GM13976 (cell line): ENCODE data around the gene ASTN1.

Experiments
- DNase-seq: peaks from one replicate; pipeline ENCODE4 v3.0.0; 2012; ENCODE audit warnings: low spot score
- in situ Hi-C: fragments of 300-500 bp; cut with MboI; formaldehyde crosslinking; loops from one replicate; pipeline ENCODE4 v1.12.0; 2022; ENCODE audit warnings: low sequenced_read_pairs, mixed read lengths, inconsistent platforms; ENCODE audit not compliant: unreplicated experiment
- TF ChIP-seq, protein P1 (sequence below): IDR thresholded peaks from 2 replicates; pipeline ENCODE4 v1.5.1; 2012; ENCODE audit warnings: borderline replicate concordance, mild to moderate bottlenecking; ENCODE audit not compliant: insufficient read depth; ENCODE audit errors: extremely low read depth, missing control alignments, control extremely low read depth

The ASTN1 gene

DNA sequence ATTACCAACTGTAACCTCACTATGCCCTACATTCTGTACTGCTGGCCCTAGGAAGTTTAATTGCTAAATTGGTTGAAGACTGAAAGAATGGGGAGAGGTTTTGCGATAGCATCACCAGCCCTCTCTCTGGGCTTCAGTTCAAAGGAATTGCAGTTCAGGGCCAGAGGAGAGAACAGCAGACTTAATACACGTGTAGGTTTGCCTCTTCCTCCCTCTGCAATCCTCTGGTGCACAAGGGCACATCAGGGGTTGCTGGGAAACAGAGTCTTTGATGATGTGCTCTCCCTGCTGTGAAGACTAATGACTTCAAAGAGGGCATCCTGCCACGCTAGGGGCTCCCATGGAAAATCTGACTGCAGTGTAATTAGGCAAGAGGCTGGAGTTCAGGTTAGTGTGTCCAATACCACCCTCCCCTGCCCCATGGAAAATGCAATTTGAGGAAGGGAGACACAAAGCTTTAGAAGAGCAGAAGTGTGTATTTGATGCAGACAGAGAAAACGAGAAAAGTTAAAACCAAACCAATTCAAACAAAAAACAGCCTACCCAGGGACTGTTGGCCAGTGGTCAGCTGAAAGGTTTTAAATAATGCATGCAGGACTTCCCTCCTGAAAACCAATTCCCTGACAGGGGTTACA lies 167.9 kb downstream of the ASTN1 start:
- in situ Hi-C loops, result no loop called here

DNA sequence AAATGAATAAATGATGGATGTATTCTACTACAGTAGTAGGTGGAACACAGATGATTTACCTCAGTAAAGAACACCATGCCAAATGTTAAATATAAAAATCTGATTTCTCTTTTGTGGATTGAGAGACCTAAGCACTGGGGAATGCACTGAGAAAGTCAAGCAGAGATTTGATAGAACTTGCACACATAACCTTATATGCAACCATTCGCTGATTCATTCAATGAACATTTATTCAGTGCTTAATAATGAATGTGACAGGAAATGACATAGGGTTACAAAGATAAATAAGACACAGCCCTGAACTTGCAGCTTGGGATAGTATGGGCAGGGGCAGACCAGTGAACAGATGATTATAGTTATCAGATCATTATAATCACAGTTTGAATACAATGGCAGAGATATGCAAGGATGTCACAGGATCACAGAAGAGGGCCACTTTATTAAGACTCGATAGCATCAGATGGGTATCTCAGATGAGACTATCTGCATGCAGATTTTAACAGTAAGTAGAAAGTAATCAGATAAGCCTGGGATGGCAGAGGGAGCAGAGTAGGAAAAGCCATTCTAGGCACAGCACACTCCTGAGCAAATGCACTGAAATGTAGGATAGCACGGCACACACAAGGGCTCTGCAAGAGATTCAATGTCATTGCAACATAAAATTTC lies 169.4 kb downstream of the ASTN1 start:
- DNase-seq, result no peak
- in situ Hi-C loops, result no loop called here
- TF ChIP-seq, protein P1, sequence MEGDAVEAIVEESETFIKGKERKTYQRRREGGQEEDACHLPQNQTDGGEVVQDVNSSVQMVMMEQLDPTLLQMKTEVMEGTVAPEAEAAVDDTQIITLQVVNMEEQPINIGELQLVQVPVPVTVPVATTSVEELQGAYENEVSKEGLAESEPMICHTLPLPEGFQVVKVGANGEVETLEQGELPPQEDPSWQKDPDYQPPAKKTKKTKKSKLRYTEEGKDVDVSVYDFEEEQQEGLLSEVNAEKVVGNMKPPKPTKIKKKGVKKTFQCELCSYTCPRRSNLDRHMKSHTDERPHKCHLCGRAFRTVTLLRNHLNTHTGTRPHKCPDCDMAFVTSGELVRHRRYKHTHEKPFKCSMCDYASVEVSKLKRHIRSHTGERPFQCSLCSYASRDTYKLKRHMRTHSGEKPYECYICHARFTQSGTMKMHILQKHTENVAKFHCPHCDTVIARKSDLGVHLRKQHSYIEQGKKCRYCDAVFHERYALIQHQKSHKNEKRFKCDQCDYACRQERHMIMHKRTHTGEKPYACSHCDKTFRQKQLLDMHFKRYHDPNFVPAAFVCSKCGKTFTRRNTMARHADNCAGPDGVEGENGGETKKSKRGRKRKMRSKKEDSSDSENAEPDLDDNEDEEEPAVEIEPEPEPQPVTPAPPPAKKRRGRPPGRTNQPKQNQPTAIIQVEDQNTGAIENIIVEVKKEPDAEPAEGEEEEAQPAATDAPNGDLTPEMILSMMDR, result no peak

More for the DNA sequence above, 167.9 kb downstream of the ASTN1 start:
- TF ChIP-seq, protein P1, result no peak
- DNase-seq, result no peak

GRCh38 chr1:176993587-176993986 lies 170.9 kb downstream of the ASTN1 start:
- no peak for DNase-seq
- in situ Hi-C loops, result no loop called here
- TF ChIP-seq, protein P1, result no peak

- DNase-seq, result no peak
- TF ChIP-seq, protein P1, result no peak
- in situ Hi-C loops, result no loop called here
Observed at GRCh38 chr1:176989754-176990153, 174.8 kb downstream of the ASTN1 start.

DNA sequence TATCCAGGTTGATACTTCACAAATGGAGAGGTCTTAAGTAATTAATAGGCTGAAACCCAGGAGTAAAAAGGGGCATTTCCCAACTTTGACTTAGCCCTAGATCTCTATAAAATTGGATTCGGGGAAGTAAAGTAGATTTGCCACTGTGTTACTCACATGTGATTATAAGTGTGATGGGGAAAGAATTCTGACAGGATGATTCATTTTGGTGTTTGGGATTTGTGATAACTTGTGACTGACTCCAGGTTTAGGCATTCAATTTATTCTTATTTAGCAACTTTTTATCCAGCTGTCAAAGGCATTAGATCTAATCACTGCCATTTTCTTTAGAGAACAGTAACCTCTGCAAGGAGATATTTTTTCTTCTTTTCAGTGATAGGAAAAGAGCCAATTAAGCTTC lies 175.5 kb downstream of the ASTN1 start:
- DNase-seq, result no peak
- TF ChIP-seq, protein P1, result no peak
- in situ Hi-C loops, result no loop called here

GRCh38 chr1:176987016-176987415 lies 177.5 kb downstream of the ASTN1 start:
- DNase-seq, result no peak
- TF ChIP-seq, protein P1, result no peak
- in situ Hi-C loops, result no loop called here

- in situ Hi-C loops, result no loop called here
- TF ChIP-seq, protein P1, result no peak
- no peak for DNase-seq
Observed at GRCh38 chr1:176983731-176984130, 180.8 kb downstream of the ASTN1 start.
